ES-I3 (cell line): ENCODE results near the gene TBPL1.
A peak's percentile ranks its signal among the peaks of the same experiment; 100 is the strongest.

Experiments
- H3K36me3 ChIP-seq: 2 replicates; pipeline ENCODE4 v1.6.1; 2013; ENCODE audit warnings: mild to moderate bottlenecking, low read length, control low read depth, moderate library complexity; ENCODE audit not compliant: insufficient read depth
- H3K4me1 ChIP-seq: 2 replicates; pipeline ENCODE4 v1.6.1; 2013; ENCODE audit warnings: mild to moderate bottlenecking, control low read depth, low read length; ENCODE audit not compliant: insufficient read depth
- H3K9ac ChIP-seq: 2 replicates; pipeline ENCODE4 v1.6.1; 2013; ENCODE audit warnings: low read depth, mild to moderate bottlenecking, low read length, moderate library complexity
- H3K9me3 ChIP-seq: 2 replicates; pipeline ENCODE4 v1.6.1; 2013; ENCODE audit warnings: mild to moderate bottlenecking, low read length, moderate library complexity; ENCODE audit not compliant: control insufficient read depth, insufficient read depth

The TBPL1 gene

DNA sequence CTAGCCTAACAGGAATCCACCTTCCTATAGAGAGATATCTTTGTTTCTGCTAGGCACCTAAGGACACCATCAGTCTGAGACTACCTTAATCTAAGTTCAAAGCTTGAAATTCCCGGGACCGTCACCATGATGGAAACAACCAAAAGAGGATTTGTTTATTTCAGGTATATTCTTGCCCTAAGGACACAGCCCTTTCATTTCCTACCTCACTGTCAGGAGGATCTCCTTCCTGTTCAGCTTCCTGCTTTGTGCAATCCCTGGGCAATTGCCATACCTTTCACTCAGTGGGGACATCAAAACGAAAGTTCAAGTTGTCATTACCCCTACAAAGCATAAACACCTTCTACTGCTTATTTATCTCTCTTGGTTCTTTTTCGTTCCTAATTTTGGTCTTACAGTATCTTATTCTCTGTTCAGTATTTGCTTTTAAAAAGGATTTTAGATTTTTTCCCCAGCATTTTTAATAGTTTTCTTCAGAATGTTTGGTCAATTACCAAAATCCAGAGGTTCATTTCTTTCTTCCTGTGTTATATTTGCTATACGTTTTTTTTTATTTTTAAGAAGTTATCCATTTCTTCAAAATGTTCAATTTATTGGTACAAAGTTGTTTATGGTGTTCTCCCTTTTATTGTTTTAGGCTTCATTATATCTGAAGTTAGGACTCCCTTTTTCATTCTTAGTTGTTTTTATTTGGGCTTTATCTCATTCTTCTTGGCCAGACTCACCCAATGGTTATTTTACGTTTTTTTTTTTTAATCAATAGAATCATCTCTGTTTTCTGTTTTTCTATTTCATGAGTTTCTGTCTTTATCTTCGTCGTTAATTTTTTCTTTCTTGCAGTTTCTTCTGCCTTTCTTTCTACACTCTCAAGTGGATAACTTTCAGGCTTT is 13.0 kb upstream of the TBPL1 start:
- no peaks in the 10 kb centered on the region for H3K4me1 ChIP-seq
- no peak overlapping the region for H3K9ac ChIP-seq
- no peaks in the 10 kb centered on the region for H3K9me3 ChIP-seq
- no peaks in the 10 kb centered on the region for H3K36me3 ChIP-seq

DNA sequence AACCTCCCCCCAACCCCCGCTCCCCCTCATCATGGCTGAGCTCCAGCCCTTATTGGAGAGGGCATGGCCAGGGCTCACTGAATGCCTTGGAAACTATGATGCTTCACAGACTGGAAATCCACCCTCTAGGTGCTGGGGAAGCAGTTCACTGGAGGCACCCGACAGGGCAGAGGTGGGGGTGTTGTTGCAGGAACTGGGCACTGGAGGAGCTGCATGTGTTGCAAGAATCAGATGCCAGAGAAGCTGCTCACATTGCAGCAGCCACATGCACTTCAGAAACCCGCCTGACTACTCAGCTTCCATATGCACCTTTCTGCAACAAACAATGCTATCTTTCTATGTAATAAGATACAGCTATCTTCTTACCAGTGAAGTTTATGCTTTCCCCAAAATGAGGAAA is 7.9 kb upstream of the TBPL1 start:
- Histone ChIP-seq H3K36me3 (no peaks in the 10 kb centered on the region), H3K4me1 (no peaks in the 10 kb centered on the region)

DNA sequence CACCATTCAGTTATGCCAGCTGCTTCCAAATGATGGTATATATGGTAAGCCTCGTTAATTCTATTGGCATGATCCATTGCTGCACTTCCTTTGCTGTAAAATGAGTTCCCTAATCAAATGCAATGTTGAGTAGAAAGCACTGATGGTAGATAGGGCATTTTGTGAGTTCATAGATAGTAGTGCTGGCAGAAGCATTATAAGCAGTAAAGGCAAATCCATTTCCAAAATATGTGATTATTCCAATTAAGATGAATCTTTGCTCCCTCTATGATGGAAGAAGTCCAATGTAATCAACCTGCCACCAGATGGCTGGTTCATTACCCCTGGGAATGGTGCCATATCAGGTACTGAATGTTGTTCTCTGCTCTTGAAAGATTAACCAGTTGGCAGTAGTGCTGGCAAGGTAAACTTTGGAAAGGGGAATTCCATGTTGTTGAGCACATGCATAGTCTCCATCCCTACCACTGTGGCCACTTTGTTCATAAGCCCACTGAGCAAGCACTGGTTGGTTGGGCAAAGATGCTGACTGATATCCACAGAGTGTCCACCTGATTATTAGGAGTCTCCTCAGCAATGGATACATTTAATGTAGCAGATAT is 5.6 kb upstream of the TBPL1 start:
- no peaks in the 10 kb centered on the region for H3K4me1 ChIP-seq
- H3K9me3 ChIP-seq = no peaks in the 10 kb centered on the region
- H3K9ac ChIP-seq = no peak overlapping the region
- no peaks in the 10 kb centered on the region for H3K36me3 ChIP-seq

More for the DNA sequence above, 7.9 kb upstream of the TBPL1 start:
- Histone ChIP-seq H3K9ac (no peak overlapping the region), H3K9me3 (no peaks in the 10 kb centered on the region)

DNA sequence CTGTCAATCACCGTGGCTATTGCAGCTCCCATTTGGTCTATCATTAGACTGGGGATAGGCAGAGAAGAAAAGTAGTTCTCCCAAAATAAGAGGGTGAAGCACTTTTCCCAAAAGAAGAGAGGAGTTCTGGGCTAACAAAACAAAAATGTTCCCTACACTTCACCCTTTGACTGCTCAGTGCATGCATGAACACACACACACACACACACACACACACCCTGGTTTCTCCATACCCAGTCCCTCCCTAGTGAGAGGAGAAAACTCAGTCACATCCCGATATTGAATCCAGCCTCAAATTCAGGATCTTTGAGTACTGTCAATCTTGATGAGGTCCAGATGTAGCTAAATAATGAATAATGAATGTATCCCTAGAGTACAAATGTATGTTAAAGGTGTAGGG is 4.6 kb upstream of the TBPL1 start:
- no peaks in the 10 kb centered on the region for H3K4me1 ChIP-seq
- no peaks in the 10 kb centered on the region for H3K9me3 ChIP-seq
- H3K9ac ChIP-seq = no peak overlapping the region
- H3K36me3 ChIP-seq = no peaks in the 10 kb centered on the region

DNA sequence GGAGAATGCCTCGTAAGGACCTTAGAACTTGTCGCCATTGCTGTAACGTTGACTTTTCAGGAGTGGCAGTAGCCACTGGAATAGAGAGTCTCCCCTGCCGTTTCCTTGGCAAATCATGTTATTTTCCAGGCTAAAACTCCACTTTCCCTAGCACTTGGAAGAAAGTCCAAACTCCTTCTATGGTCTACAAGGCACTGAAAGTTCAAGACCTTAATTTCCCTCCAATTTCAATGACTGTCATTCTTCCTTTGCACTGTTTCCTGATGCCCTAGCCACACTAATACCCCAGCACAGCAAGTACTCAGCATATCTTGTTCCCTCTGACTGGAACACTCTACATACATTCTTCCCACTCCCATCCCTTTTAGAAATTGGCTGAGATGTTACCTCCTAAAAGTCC is 1.8 kb upstream of the TBPL1 start:
- no peaks in the 10 kb centered on the region for H3K9me3 ChIP-seq
- no peak overlapping the region for H3K9ac ChIP-seq
- no peaks in the 10 kb centered on the region for H3K36me3 ChIP-seq
- peaks cover 11% of the 10 kb centered on the region; the same call in 1 of the 2 replicates for H3K4me1 ChIP-seq

GRCh38 chr6:133951881-133952814 is 876 bp upstream of the TBPL1 start:
- H3K9ac ChIP-seq = peak overlapping the region; percentile 94

DNA sequence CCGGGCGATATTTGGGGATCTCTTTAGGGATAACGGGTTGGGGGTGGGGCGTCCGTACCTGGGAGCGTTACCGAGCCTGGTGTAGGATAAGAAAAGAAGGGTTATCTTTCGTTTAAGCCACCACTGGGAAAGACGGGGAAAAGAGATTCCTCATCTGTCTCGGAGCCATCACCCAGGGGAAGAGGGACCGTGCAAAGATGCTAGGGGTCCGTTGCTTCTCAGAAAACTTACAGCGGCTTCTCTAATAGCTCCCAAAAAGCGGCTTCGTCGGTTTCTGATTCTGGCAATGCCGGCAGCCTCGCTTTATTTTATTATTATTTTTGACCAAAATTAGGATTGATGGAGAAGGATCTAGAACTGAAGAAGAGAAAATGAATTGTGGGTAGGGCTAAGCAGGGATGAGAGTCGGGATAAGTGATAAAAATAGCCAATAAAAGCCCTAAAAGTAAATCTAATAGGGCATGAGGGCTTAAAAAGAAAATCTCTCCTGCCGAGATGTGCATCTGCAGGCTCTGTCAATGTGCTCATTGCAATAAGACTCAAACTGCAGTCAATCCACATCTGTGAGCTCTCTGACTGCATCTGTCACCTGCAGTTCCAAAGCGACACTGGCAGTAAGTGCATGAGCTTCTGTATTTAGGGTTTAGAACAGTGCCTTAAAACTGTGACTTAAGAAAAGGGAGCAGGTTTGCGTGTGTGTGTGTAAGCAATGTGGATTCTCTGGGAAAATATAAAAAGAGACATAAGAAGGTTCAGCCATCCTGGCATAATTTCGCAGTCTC is 801 bp downstream of the TBPL1 start:
- Histone ChIP-seq H3K36me3 (no peaks in the 10 kb centered on the region), H3K9ac (peak overlapping the region; percentile 94), H3K4me1 (peaks cover 11% of the 10 kb centered on the region; the same call in 1 of the 2 replicates), H3K9me3 (no peaks in the 10 kb centered on the region)

More at GRCh38 chr6:133951881-133952814, 876 bp upstream of the TBPL1 start:
- Histone ChIP-seq H3K4me1 (peaks cover 11% of the 10 kb centered on the region; the same call in 1 of the 2 replicates), H3K9me3 (no peaks in the 10 kb centered on the region), H3K36me3 (no peaks in the 10 kb centered on the region)

GRCh38 chr6:133954657-133955576 is 1.9 kb downstream of the TBPL1 start:
- Histone ChIP-seq H3K36me3 (no peaks in the 10 kb centered on the region), H3K4me1 (peaks cover 11% of the 10 kb centered on the region; the same call in 1 of the 2 replicates), H3K9me3 (no peaks in the 10 kb centered on the region), H3K9ac (peak overlapping the region; percentile 94; the same call in 1 of the 2 replicates)

GRCh38 chr6:133955582-133956415 is 2.8 kb downstream of the TBPL1 start:
- Histone ChIP-seq H3K4me1 (peaks cover 11% of the 10 kb centered on the region; the same call in 1 of the 2 replicates), H3K9ac (no peak overlapping the region)

DNA sequence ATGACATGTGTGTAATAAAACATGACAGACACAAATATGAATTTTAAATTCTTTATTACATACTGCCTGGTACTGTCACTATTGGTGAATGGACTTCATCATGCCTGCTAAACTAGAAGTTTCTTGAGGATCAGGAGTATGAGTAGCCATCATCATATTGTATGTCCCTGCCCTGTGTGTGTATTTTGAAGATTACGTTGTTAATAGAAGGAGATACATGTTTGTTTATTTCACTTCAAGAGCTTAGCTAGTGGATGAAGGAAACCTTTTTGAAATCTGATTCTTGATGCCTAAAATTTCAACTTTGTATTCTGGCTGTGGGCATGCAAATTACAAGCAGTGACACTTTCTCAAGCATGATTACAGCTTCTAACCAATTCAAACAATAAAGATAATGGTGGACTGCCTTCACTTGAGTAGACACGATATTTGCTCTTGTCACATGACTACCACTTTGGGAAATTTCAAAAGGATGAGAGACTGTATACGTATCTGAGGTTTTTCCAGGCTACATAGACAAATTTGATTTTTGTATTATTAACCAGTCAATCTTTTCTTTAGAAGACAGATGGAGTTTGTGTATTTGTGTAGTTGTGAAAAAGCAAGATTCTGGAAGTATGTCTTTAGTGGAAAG is 3.5 kb downstream of the TBPL1 start:
- H3K4me1 ChIP-seq = peaks cover 11% of the 10 kb centered on the region; the same call in 1 of the 2 replicates
- no peak overlapping the region for H3K9ac ChIP-seq
- no peaks in the 10 kb centered on the region for H3K36me3 ChIP-seq
- H3K9me3 ChIP-seq = no peaks in the 10 kb centered on the region

More at GRCh38 chr6:133955582-133956415, 2.8 kb downstream of the TBPL1 start:
- H3K36me3 ChIP-seq = no peaks in the 10 kb centered on the region
- H3K9me3 ChIP-seq = no peaks in the 10 kb centered on the region

- Histone ChIP-seq H3K9ac (no peak overlapping the region), H3K4me1 (peaks cover 15% of the 10 kb centered on the region; the same call in 1 of the 2 replicates), H3K36me3 (no peaks in the 10 kb centered on the region), H3K9me3 (no peaks in the 10 kb centered on the region)
Measured at GRCh38 chr6:133957227-133957626, 4.2 kb downstream of the TBPL1 start.

DNA sequence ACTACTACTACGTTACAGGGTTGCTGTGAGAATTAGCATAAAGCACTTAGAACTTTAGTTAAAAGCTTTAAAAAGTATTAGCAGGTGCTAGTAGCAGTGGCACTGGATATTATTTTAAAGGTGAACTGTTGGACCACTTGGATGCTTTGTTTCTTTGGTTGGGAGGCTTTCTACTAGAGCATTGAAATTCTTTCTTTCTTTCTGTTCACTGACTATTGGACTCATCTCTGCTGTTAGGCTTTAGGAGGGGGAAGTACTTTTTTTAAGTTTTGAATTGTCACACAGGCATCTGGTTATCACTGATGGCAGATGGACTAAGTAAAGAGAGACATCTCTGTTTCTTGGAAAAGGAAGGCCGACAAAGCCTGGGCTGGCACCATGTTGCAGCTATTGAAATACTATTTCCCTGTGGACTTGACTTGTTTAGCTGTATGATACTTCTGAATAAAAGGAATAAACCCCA is 4.8 kb downstream of the TBPL1 start:
- Histone ChIP-seq H3K9ac (no peak overlapping the region), H3K4me1 (peaks cover 15% of the 10 kb centered on the region; the same call in 1 of the 2 replicates), H3K9me3 (no peaks in the 10 kb centered on the region), H3K36me3 (no peaks in the 10 kb centered on the region)
